ENCODE results near the gene MAJIN.

DNA sequence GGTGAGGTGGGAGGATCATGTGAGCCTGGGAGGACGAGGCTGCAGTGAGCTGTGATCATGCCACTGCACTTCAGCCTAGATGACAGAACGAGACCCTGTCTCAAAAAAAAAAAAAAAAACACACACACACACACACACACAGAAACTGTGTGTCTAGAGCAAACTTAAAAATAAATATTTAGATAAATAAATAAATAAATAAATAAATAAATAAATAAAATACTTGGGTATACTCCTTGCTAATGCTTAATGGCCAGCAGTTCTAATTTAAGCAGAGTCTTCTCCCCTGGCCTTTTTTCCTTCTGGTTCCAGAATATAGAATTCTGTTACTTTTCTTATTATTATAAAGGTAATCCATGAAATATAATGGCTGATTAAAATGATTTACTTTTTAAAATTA, 37.0 kb upstream of the MAJIN start:
- TF ChIP-seq REPIN1 (tag by site-specific recombination; IDR thresholded peaks at IDR 0.05; ENCODE audit: low read depth) (no peak), ZNF530 (tag by site-specific recombination; IDR thresholded peaks at IDR 0.05; ENCODE audit: low read depth) (no peak), ZNF311 (tag by site-specific recombination; IDR thresholded peaks at IDR 0.05; ENCODE audit: borderline replicate concordance) (no peak), KLF7 (tag by site-specific recombination; IDR thresholded peaks at IDR 0.05; ENCODE audit: borderline replicate concordance) (no peak), ZBTB7A (tag by site-specific recombination; IDR thresholded peaks at IDR 0.05; ENCODE audit: low read depth) (no peak)
- TF ChIP-seq, protein P1, sequence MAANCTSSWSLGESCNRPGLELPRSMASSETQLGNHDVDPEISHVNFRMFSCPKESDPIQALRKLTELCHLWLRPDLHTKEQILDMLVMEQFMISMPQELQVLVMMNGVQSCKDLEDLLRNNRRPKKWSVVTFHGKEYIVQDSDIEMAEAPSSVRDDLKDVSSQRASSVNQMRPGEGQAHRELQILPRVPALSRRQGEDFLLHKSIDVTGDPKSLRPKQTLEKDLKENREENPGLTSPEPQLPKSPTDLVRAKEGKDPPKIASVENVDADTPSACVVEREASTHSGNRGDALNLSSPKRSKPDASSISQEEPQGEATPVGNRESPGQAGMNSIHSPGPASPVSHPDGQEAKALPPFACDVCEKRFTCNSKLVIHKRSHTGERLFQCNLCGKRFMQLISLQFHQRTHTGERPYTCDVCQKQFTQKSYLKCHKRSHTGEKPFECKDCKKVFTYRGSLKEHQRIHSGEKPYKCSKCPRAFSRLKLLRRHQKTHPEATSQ (tag by site-specific recombination; IDR thresholded peaks at IDR 0.05), result no peak
- TF ChIP-seq, protein P2, sequence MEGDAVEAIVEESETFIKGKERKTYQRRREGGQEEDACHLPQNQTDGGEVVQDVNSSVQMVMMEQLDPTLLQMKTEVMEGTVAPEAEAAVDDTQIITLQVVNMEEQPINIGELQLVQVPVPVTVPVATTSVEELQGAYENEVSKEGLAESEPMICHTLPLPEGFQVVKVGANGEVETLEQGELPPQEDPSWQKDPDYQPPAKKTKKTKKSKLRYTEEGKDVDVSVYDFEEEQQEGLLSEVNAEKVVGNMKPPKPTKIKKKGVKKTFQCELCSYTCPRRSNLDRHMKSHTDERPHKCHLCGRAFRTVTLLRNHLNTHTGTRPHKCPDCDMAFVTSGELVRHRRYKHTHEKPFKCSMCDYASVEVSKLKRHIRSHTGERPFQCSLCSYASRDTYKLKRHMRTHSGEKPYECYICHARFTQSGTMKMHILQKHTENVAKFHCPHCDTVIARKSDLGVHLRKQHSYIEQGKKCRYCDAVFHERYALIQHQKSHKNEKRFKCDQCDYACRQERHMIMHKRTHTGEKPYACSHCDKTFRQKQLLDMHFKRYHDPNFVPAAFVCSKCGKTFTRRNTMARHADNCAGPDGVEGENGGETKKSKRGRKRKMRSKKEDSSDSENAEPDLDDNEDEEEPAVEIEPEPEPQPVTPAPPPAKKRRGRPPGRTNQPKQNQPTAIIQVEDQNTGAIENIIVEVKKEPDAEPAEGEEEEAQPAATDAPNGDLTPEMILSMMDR (tag by site-specific recombination; IDR thresholded peaks at IDR 0.05), result no peak

Measured in HEK293 (cell line).